Measurements from ENCODE around the gene TAOK1. TPM values are rescaled to one million over a fixed set of nuclear protein-coding genes. Genes with fewer than 3 reads are reported as not detected.

Gene TAOK1
- total and polyA plus RNA-seq, 2 donors (not counting 1 experiment from before 2014, with no cell fraction given) = 9.8 to 80.7 TPM

GRCh38 chr17:29443041-29443739 lies 53.0 kb downstream of the TAOK1 start:
- CTCF ChIA-PET = no interaction called here
- intact Hi-C loops (cut with micrococcal nuclease) = no loop called here
- H4K20me1 ChIP-seq (ENCODE audit: control insufficient read depth, insufficient read depth, low read length, poor library complexity, severe bottlenecking) = peaks cover 39% of the 10 kb centered on the region
- H3K4me2 ChIP-seq (replicated peaks; ENCODE audit: low read depth, low read length, poor library complexity, severe bottlenecking) = no peak overlapping the region
- Mint-ChIP-seq H3K4me1 (peaks cover 31% of the 10 kb centered on the region), H3K9me3 (ENCODE audit: insufficient read depth) (no peaks in the 10 kb centered on the region), H3K4me3 (no peak overlapping the region), H3K27ac (no peak overlapping the region), H3K27me3 (no peaks in the 10 kb centered on the region)
- H3K4me1 ChIP-seq (ENCODE audit: control insufficient read depth in 2 of 2, insufficient read depth in 2 of 2, low read length in 2 of 2) = peaks cover 4 to 5% of the 10 kb centered on the region in 2 donors
- H3K27ac ChIP-seq (ENCODE audit: low read length in 2 of 2) = no peak overlapping the region
- no peaks in the 10 kb centered on the region for H3K9me3 ChIP-seq (ENCODE audit: control extremely low read depth in 1 of 3, control insufficient read depth in 2 of 3, insufficient read depth in 1 of 3, low read length in 2 of 3)
- no peak overlapping the region for H3K4me3 ChIP-seq (ENCODE audit: control extremely low read depth in 1 of 5, extremely low read depth in 1 of 5, insufficient read depth in 1 of 5, low read depth in 2 of 5, low read length in 4 of 5)
- peaks cover 93% of the 10 kb centered on the region for H3K79me2 ChIP-seq (ENCODE audit: control insufficient read depth, insufficient read depth, low read length)
- no peaks in the 10 kb centered on the region for H3K27me3 ChIP-seq (replicated peaks in 1 of 4; ENCODE audit: control extremely low read depth in 1 of 4, control insufficient read depth in 3 of 4, insufficient read depth in 4 of 4, low read length in 3 of 4)
- ATAC-seq (ENCODE audit: low read depth) (no peak), DNase-seq (no peak)
- H3K36me3 ChIP-seq (replicated peaks in 1 of 2; ENCODE audit: control extremely low read depth in 1 of 2, control insufficient read depth in 1 of 2, extremely low read depth in 1 of 2, insufficient read depth in 2 of 2, low read length in 1 of 2) = peaks cover 0 to 4% of the 10 kb centered on the region in 2 experiments
- POLR2A ChIA-PET = no interaction called here
- H3K9ac ChIP-seq (ENCODE audit: low read length) = no peak overlapping the region
- no peak for TF ChIP-seq CTCF (IDR thresholded peaks at IDR 0.05)
- TF ChIP-seq EZH2 (IDR thresholded peaks at IDR 0.05; ENCODE audit: borderline replicate concordance, insufficient read depth, low read depth, low read length, poor library complexity, severe bottlenecking) = no peak
- no peak overlapping the region for H2AFZ ChIP-seq (ENCODE audit: insufficient read depth, low read depth, low read length, poor library complexity, severe bottlenecking)

GRCh38 chr17:29444589-29444988 lies 54.4 kb downstream of the TAOK1 start:
- Mint-ChIP-seq H3K27ac (no peak overlapping the region), H3K9me3 (ENCODE audit: insufficient read depth) (no peaks in the 10 kb centered on the region), H3K4me3 (no peak overlapping the region), H3K4me1 (peaks cover 37% of the 10 kb centered on the region), H3K27me3 (no peaks in the 10 kb centered on the region)
- Histone ChIP-seq H3K27me3 (replicated peaks in 1 of 4; ENCODE audit: control extremely low read depth in 1 of 4, control insufficient read depth in 3 of 4, insufficient read depth in 4 of 4, low read length in 3 of 4) (no peaks in the 10 kb centered on the region), H3K9ac (ENCODE audit: low read length) (no peak overlapping the region), H3K36me3 (replicated peaks in 1 of 2; ENCODE audit: control extremely low read depth in 1 of 2, control insufficient read depth in 1 of 2, extremely low read depth in 1 of 2, insufficient read depth in 2 of 2, low read length in 1 of 2) (peaks cover 0 to 4% of the 10 kb centered on the region in 2 experiments), H3K4me1 (ENCODE audit: control insufficient read depth in 2 of 2, insufficient read depth in 2 of 2, low read length in 2 of 2) (peaks cover 5 to 6% of the 10 kb centered on the region in 2 donors), H3K9me3 (ENCODE audit: control extremely low read depth in 1 of 3, control insufficient read depth in 2 of 3, insufficient read depth in 1 of 3, low read length in 2 of 3) (no peaks in the 10 kb centered on the region), H3K79me2 (ENCODE audit: control insufficient read depth, insufficient read depth, low read length) (peaks cover 87% of the 10 kb centered on the region), H2AFZ (ENCODE audit: insufficient read depth, low read depth, low read length, poor library complexity, severe bottlenecking) (no peak overlapping the region), H3K4me3 (ENCODE audit: control extremely low read depth in 1 of 5, extremely low read depth in 1 of 5, insufficient read depth in 1 of 5, low read depth in 2 of 5, low read length in 4 of 5) (no peak overlapping the region), H3K27ac (ENCODE audit: low read length in 2 of 2) (no peak overlapping the region), H3K4me2 (replicated peaks; ENCODE audit: low read depth, low read length, poor library complexity, severe bottlenecking) (no peak overlapping the region), H4K20me1 (ENCODE audit: control insufficient read depth, insufficient read depth, low read length, poor library complexity, severe bottlenecking) (peaks cover 43% of the 10 kb centered on the region)
- ChIA-PET CTCF (no interaction called here), POLR2A (no interaction called here)
- no peak for DNase-seq
- TF ChIP-seq CTCF (IDR thresholded peaks at IDR 0.05) (no peak), EZH2 (IDR thresholded peaks at IDR 0.05; ENCODE audit: borderline replicate concordance, insufficient read depth, low read depth, low read length, poor library complexity, severe bottlenecking) (no peak)
- ATAC-seq (ENCODE audit: low read depth) = no peak
- intact Hi-C loops (cut with micrococcal nuclease) = no loop called here

All from B cell (primary cell).